SKM-1 treated with dmso at 0.1 percent for 144 hours (cell line): ENCODE measurements around the gene DIABLO.
A peak's percentile ranks its signal among the peaks of the same experiment; 100 is the strongest.
"Not testable (repeated sequence)": the region's sequence is repeated elsewhere in the genome, so short reads cannot be mapped to it uniquely, and the experiment has no call there.

ENCODE experiments used
- DNase-seq: peaks from one replicate; lab custom pipeline; 2025; ENCODE audit not compliant: unreplicated experiment; lab: John Stamatoyannopoulos, UW

The DIABLO gene

GRCh38 chr12:122225683-122226365 lies at the start of gene DIABLO:
Gene DIABLO, minus strand, starts transcription at chr12:122226052. Its CDS starts 38 bp downstream, at chr12:122226014.
- DNase-seq, result peak; percentile 82

- DNase-seq, result no peak
These were observed 49.6 kb upstream of the DIABLO start for GRCh38 chr12:122275459-122275858.

- DNase-seq, result peak; percentile 52
These were observed 40.5 kb upstream of the DIABLO start, which contains the start of gene VPS33A for GRCh38 chr12:122266230-122266901. Gene VPS33A, minus strand, starts transcription at chr12:122266494. Its CDS starts 86 bp downstream, at chr12:122266408.

GRCh38 chr12:122265886-122266229 lies 40.0 kb upstream of the DIABLO start:
- no peak for DNase-seq

- no peak for DNase-seq
These were observed 39.6 kb upstream of the DIABLO start for GRCh38 chr12:122265476-122265875.

GRCh38 chr12:122260735-122261134 lies 34.9 kb upstream of the DIABLO start:
- DNase-seq, result not testable (repeated sequence)

GRCh38 chr12:122258939-122259338 lies 33.1 kb upstream of the DIABLO start:
- not testable (repeated sequence) for DNase-seq

- DNase-seq, result not testable (repeated sequence)
These were observed 32.6 kb upstream of the DIABLO start for GRCh38 chr12:122258462-122258861.

GRCh38 chr12:122250536-122250935 lies 24.7 kb upstream of the DIABLO start:
- DNase-seq, result no peak

- no peak for DNase-seq
These were observed 24.2 kb upstream of the DIABLO start for GRCh38 chr12:122250047-122250446.

- no peak for DNase-seq
These were observed 19.7 kb upstream of the DIABLO start for GRCh38 chr12:122245553-122245952.

GRCh38 chr12:122244565-122245371 lies 18.9 kb upstream of the DIABLO start:
- no peak for DNase-seq

- no peak for DNase-seq
These were observed 18.1 kb upstream of the DIABLO start for GRCh38 chr12:122243965-122244364.

- DNase-seq, result no peak
These were observed 13.0 kb upstream of the DIABLO start for GRCh38 chr12:122238861-122239260.

- DNase-seq, result no peak
These were observed 9.9 kb upstream of the DIABLO start for GRCh38 chr12:122235741-122236140.

- no peak for DNase-seq
These were observed 6.8 kb upstream of the DIABLO start for GRCh38 chr12:122232691-122233090.

GRCh38 chr12:122230798-122231197 lies 4.9 kb upstream of the DIABLO start:
- no peak for DNase-seq

GRCh38 chr12:122228092-122228491 lies 2.2 kb upstream of the DIABLO start:
- DNase-seq, result no peak

- no peak for DNase-seq
These were observed 1.5 kb upstream of the DIABLO start for GRCh38 chr12:122227341-122227740.

GRCh38 chr12:122226366-122227125 lies 694 bp upstream of the DIABLO start:
- no peak for DNase-seq

- DNase-seq, result no peak
These were observed 9.4 kb downstream of the DIABLO start for GRCh38 chr12:122216445-122216844.
